Right lobe of liver (tissue), 6 donors: ENCODE measurements around the gene FOXP1. TPM values are rescaled to one million over a fixed set of nuclear protein-coding genes. Genes with fewer than 3 reads are reported as not detected.
A peak's percentile ranks its signal among the peaks of the same experiment; 100 is the strongest.

Source experiments
- ATAC-seq, 4 donors: fragments of 200-7000 bp; cut with Tn5 transposase; one replicate each; pipeline ENCODE4 v1.9.1; 2020; ENCODE audit warnings: mild to moderate bottlenecking in 4 of 4, moderate library complexity in 4 of 4
- DNase-seq, 3 donors: peaks; one replicate each; pipeline ENCODE4 v3.0.0-alpha.2; 2020
- H3K27ac ChIP-seq, 3 donors: fragments of 200-600 bp; one replicate each; pipeline ENCODE4 v1.8.0; 2022
- H3K27me3 ChIP-seq, 2 donors: fragments of 200-600 bp; one replicate each; pipeline ENCODE4 v1.8.0; 2022
- H3K36me3 ChIP-seq, 4 donors: fragments of 200-600 bp; sonication (generic) in 1 of 4; one replicate each; pipeline versions ENCODE4 v1.5.1 to v1.8.0; 2017 to 2022; ENCODE audit warnings: control low read depth in 1 of 4
- H3K4me1 ChIP-seq, 4 donors: fragments of 200-600 bp; sonication (generic) in 1 of 4; one replicate each; pipeline versions ENCODE4 v1.5.1 to v1.8.0; 2017 to 2022; ENCODE audit warnings: control low read depth in 1 of 4
- H3K4me3 ChIP-seq, 3 donors: fragments of 200-600 bp; one replicate each; pipeline ENCODE4 v1.8.0; 2022
- H3K9me3 ChIP-seq, 4 donors: fragments of 200-600 bp; sonication (generic) in 1 of 4; one replicate each; pipeline versions ENCODE4 v1.5.1 to v1.8.0; 2017 to 2022; ENCODE audit warnings: control low read depth in 1 of 4
- CTCF ChIP-seq, 4 donors: fragments of 200-600 bp in 3 of 4; fragments of 450-650 bp in 1 of 4; IDR thresholded peaks; one replicate each; pipeline versions ENCODE4 v1.5.1 to v1.8.0; 2016 to 2022; ENCODE audit warnings: antibody characterized with exemption in 4 of 4, mild to moderate bottlenecking in 2 of 4
- POLR2A ChIP-seq: fragments of 450-650 bp; IDR thresholded peaks from one replicate; pipeline ENCODE4 v1.6.1; 2017; ENCODE audit warnings: antibody characterized with exemption, mild to moderate bottlenecking
- WGBS: methylation state at CpG from one replicate; pipeline ENCODE4 v1.1.6; 2018; ENCODE audit warnings: low coverage, low lambda C conversion rate; ENCODE audit not compliant: insufficient coverage; ENCODE audit errors: missing lambda C conversion rate; 5-methylcytosine and 5-hydroxymethylcytosine counted together
- intact Hi-C, 2 donors: fragments of 100-400 bp; cut with DNase I; formaldehyde crosslinking; loops; one replicate each; pipeline versions ENCODE4 v1.11.2 to v1.14.1; 2022
- long read RNA-seq: library from polyadenylated mRNA; unstranded; transcript quantifications from one replicate; pipeline ENCODE4 v2.0.0, GENCODE V29; 2019
- total RNA-seq, 6 experiments: library from RNA; depleted of rRNA in 2 of 6; stranded (reverse); fragments of >200 nt in 2 of 6; fragmentation: NEBNext Ultra II Directional in 3 of 6; extraction: Animal tissue kit (Norgen Biotek cat#: 25700) in 3 of 6; gene quantifications; one replicate each; pipeline versions ENCODE4 v1.1.0 to v1.2.4, GENCODE V29; 2016 to 2023
- donor health status: DM: no; HTN: yes; CAD: no.
- donor health status: DM: no; HTN: no; CAD: no.
- donor health status: DM: no; HTN: no; CAD: no.
- donor health status: DM: no; HTN: yes; CAD: no.
- donor health status: DM: no; HTN: yes; CAD: no.

The FOXP1 gene
- 10 to 100 TPM; 26.7 to 47.7 (median 35.2) TPM for total RNA-seq
- long read RNA-seq, partial matches to known transcripts, result 1 of 5 reads
- long read RNA-seq, other reads (novel, unspliced or antisense), result 1 of 5 reads

GRCh38 chr3:71583566-71584393 lies at the start of gene FOXP1:
Gene FOXP1, minus strand, starts transcription at chr3:71583728. Its CDS starts 385,347 bp downstream, at chr3:71198381.
- no peaks in the 10 kb centered on the region for H3K9me3 ChIP-seq
- H3K36me3 ChIP-seq, result no peaks in the 10 kb centered on the region
- H3K4me3 ChIP-seq, result peak within 1 kb of the TSS; percentile 68
- peaks cover 0 to 19% (median 0%) of the 10 kb centered on the region in 4 donors for H3K4me1 ChIP-seq
- 0% methylated on average over 34 of the region's 75 CpGs for WGBS
- DNase-seq (peak; percentile 82 to 88 (median 85)), ATAC-seq (peak; percentile 66 to 81 (median 80))
- peak within 1 kb of the TSS; percentile 96 to 97 (median 96) for H3K27ac ChIP-seq
- no peaks in the 10 kb centered on the region for H3K27me3 ChIP-seq
- TF ChIP-seq POLR2A (peak; percentile 65), CTCF (IDR thresholded peaks at IDR 0.05) (no peak)
- intact Hi-C loops, result no loop called here

- 18% methylated on average over 2 of the region's 2 CpGs for WGBS
- no peaks in the 10 kb centered on the region for H3K27me3 ChIP-seq
- intact Hi-C loops, result no loop called here
- no peak overlapping the region for H3K4me3 ChIP-seq
- DNase-seq, result no peak
- no peaks in the 10 kb centered on the region for H3K36me3 ChIP-seq
- H3K4me1 ChIP-seq, result no peaks in the 10 kb centered on the region
- no peak overlapping the region for H3K27ac ChIP-seq
- peak; percentile 57 to 77 (median 62) for ATAC-seq
- TF ChIP-seq CTCF (IDR thresholded peaks at IDR 0.05), result no peak
- no peaks in the 10 kb centered on the region for H3K9me3 ChIP-seq
Measured at GRCh38 chr3:71629711-71630110, 46.2 kb upstream of the FOXP1 start.

- Histone ChIP-seq H3K27ac (no peak overlapping the region), H3K36me3 (no peaks in the 10 kb centered on the region), H3K4me3 (no peak overlapping the region), H3K27me3 (no peaks in the 10 kb centered on the region), H3K9me3 (no peaks in the 10 kb centered on the region), H3K4me1 (no peaks in the 10 kb centered on the region)
- DNase-seq, result no peak
- 52% methylated on average over 8 of the region's 8 CpGs for WGBS
- no peak for ATAC-seq
- intact Hi-C loops, result no loop called here
- TF ChIP-seq POLR2A, result no peak
- TF ChIP-seq CTCF (IDR thresholded peaks at IDR 0.05), result no peak
Measured at GRCh38 chr3:71629289-71629688, 45.8 kb upstream of the FOXP1 start.

GRCh38 chr3:71628522-71628921 lies 45.0 kb upstream of the FOXP1 start:
- no peaks in the 10 kb centered on the region for H3K4me1 ChIP-seq
- H3K4me3 ChIP-seq, result no peak overlapping the region
- 79% methylated on average over 6 of the region's 6 CpGs for WGBS
- intact Hi-C loops, result no loop called here
- H3K36me3 ChIP-seq, result no peaks in the 10 kb centered on the region
- no peaks in the 10 kb centered on the region for H3K9me3 ChIP-seq
- no peak for ATAC-seq
- TF ChIP-seq CTCF (IDR thresholded peaks at IDR 0.05) (no peak), POLR2A (no peak)
- H3K27me3 ChIP-seq, result no peaks in the 10 kb centered on the region
- no peak for DNase-seq
- H3K27ac ChIP-seq, result no peak overlapping the region
